Urinary bladder (tissue), 4 donors: ENCODE measurements around the gene ZFYVE28. TPM values are rescaled to one million over a fixed set of nuclear protein-coding genes. Genes with fewer than 3 reads are reported as not detected.

Source experiments
- DNase-seq: peaks from one replicate; pipeline ENCODE4 v3.0.0-alpha.2; 2015; ENCODE audit errors: extremely low spot score
- H3K27ac ChIP-seq: one replicate; pipeline ENCODE4 v1.5.1; 2013; ENCODE audit warnings: low read depth, mild to moderate bottlenecking, moderate library complexity
- H3K36me3 ChIP-seq: one replicate; pipeline ENCODE4 v1.6.1; 2013; ENCODE audit warnings: mild to moderate bottlenecking, moderate library complexity; ENCODE audit not compliant: insufficient read depth
- H3K4me1 ChIP-seq: one replicate; pipeline ENCODE4 v1.6.1; 2013; ENCODE audit warnings: mild to moderate bottlenecking, moderate library complexity; ENCODE audit not compliant: insufficient read depth
- H3K4me3 ChIP-seq: one replicate; pipeline ENCODE4 v1.5.1; 2013; ENCODE audit warnings: low read depth, low read length
- WGBS: extraction: QIAGEN DNeasy Blood & Tissue Kit; methylation state at CpG from one replicate; pipeline ENCODE4 v1.1.7; 2013; 5-methylcytosine and 5-hydroxymethylcytosine counted together
- polyA plus RNA-seq: library from polyadenylated mRNA; stranded (reverse); fragments of 200-250 nt; gene quantifications from one replicate; pipeline ENCODE4 v1.2.3, GENCODE V29; 2013
- total RNA-seq: library from RNA; depleted of rRNA; stranded (reverse); fragments of >200 nt; gene quantifications from one replicate; pipeline ENCODE4 v1.2.3, GENCODE V29; 2014
- donor health status: healthy with polysubstance abuse.
- donor health status: healthy.

Gene ZFYVE28
- total and polyA plus RNA-seq, 2 donors: 6.3 to 8.4 TPM

- no peaks in the 10 kb centered on the region for H3K36me3 ChIP-seq
- no peak overlapping the region for H3K4me3 ChIP-seq
- no peak overlapping the region for H3K27ac ChIP-seq
- WGBS: 70% methylated on average over 10 of the region's 10 CpGs
- no peaks in the 10 kb centered on the region for H3K4me1 ChIP-seq
- DNase-seq: no peak
Observed at GRCh38 chr4:2375427-2375826, 43.0 kb downstream of the ZFYVE28 start.

GRCh38 chr4:2373532-2373931 is 44.9 kb downstream of the ZFYVE28 start:
- WGBS: 80% methylated on average over 7 of the region's 7 CpGs
- no peak overlapping the region for H3K4me3 ChIP-seq
- no peak for DNase-seq
- no peak overlapping the region for H3K27ac ChIP-seq
- H3K36me3 ChIP-seq: no peaks in the 10 kb centered on the region
- no peaks in the 10 kb centered on the region for H3K4me1 ChIP-seq

GRCh38 chr4:2372488-2373030 is 45.9 kb downstream of the ZFYVE28 start:
- no peak overlapping the region for H3K4me3 ChIP-seq
- H3K27ac ChIP-seq: no peak overlapping the region
- DNase-seq: no peak
- H3K36me3 ChIP-seq: no peaks in the 10 kb centered on the region
- WGBS: 88% methylated on average over 14 of the region's 14 CpGs
- no peaks in the 10 kb centered on the region for H3K4me1 ChIP-seq

- WGBS: 73% methylated on average over 27 of the region's 27 CpGs
- H3K36me3 ChIP-seq: no peaks in the 10 kb centered on the region
- no peak for DNase-seq
- no peak overlapping the region for H3K4me3 ChIP-seq
- no peak overlapping the region for H3K27ac ChIP-seq
- H3K4me1 ChIP-seq: no peaks in the 10 kb centered on the region
Observed at GRCh38 chr4:2371765-2372487, 46.5 kb downstream of the ZFYVE28 start.

GRCh38 chr4:2370597-2371320 is 47.7 kb downstream of the ZFYVE28 start:
- DNase-seq: no peak
- no peaks in the 10 kb centered on the region for H3K4me1 ChIP-seq
- WGBS: 86% methylated on average over 26 of the region's 26 CpGs
- H3K27ac ChIP-seq: no peak overlapping the region
- H3K4me3 ChIP-seq: no peak overlapping the region
- no peaks in the 10 kb centered on the region for H3K36me3 ChIP-seq

DNA sequence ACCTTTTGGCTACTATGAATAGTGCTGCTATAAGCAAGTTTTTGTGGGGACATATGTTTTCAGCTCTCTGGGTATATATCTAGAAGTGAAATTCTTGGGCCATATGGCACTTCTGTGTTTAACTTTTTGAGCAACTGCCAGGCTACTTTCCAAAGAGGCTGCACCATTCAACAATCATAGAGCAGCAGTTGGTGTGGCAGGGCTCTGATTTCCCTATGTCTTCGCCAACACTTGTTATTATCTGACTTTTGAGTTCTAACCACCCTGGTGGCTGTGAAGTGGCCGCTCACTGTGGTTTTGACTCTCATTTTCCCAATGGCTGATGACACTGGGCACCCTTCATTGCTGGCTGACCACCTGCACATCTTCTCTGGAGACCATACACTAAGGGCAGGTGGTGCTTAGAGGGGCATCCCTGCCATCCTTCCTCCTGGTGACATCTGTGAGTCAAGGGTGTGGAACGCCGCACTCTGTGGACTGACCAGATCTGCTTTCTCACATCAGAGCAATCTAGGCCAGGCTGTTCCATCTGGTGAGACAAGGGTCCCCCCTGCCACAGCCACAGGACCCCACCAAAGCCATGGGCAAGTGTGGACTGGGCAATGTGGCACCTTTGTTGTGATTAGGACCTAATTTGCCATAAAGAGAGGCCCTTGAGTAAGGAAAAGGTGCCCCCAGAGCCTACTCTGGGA is 49.6 kb downstream of the ZFYVE28 start:
- Histone ChIP-seq H3K4me1 (peaks cover 2% of the 10 kb centered on the region), H3K36me3 (no peaks in the 10 kb centered on the region), H3K4me3 (no peak overlapping the region), H3K27ac (no peak overlapping the region)
- DNase-seq: no peak
- 98% methylated on average over 4 of the region's 4 CpGs for WGBS

GRCh38 chr4:2367626-2368025 is 50.8 kb downstream of the ZFYVE28 start:
- no peak for DNase-seq
- Histone ChIP-seq H3K27ac (no peak overlapping the region), H3K4me1 (peaks cover 2% of the 10 kb centered on the region), H3K36me3 (no peaks in the 10 kb centered on the region), H3K4me3 (no peak overlapping the region)
- WGBS: 87% methylated on average over 7 of the region's 7 CpGs

DNA sequence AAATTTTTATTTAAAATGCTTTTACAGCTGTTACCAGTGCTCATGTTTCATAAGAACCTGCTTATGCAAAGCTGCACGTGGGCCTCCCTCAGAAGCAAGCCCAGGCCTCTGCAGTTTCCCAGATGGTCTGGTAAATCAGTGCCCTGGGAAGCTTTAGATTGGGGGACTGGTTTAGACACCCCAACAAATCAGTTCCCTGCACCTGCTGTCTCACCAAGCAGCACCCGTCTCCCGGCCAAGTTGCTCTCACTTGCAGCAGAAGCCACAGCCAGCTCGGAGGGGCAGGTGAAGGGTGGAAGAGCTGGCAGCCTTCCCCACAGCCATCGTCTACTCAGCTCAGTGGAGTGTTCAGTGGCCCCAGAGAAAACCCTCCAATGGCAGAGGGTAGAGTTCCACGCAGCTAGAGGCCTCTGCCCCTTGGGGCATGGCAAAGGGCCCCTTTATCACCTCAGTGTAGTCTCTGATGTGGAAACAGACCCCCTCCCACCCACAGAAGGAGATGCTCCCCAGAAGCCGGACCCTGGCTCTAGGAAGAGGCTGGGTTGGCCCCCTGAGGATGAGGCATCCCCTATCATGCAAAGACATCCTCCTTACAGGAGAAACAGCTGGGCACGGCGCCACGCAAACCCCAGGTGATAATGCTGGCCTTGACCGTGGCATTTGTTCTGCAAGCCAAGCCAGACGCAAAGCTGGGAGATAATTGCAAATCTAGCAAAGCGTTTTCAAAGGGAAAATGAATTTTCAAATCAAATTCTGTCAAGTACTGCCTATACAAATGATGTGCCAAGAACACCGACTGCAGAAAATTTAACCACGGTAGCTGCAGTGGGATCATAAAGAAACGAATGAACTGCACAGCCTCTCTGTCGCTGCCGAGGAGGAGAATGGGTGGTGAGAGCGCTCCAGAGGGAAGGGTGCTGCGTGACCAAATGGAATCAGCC is 51.9 kb downstream of the ZFYVE28 start:
- no peak for DNase-seq
- Histone ChIP-seq H3K27ac (no peak overlapping the region), H3K36me3 (no peaks in the 10 kb centered on the region), H3K4me3 (no peak overlapping the region), H3K4me1 (peaks cover 3% of the 10 kb centered on the region)
- WGBS: 71% methylated on average over 20 of the region's 20 CpGs

DNA sequence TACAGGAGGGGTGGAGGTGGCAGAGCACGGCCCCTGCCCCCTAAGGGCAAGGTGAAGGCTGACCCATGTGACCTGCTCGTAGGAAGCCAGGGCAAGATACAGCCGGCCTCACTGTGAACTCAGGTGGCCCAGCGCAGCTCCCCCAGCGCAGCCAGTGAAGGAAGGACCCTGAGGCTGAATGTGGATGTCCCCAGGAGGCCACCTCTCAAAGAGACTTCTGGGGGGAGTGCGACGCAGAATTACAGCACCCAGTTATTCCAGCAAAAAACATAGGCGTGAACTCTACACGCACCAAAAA is 52.6 kb downstream of the ZFYVE28 start:
- 86% methylated on average over 9 of the region's 9 CpGs for WGBS
- no peak for DNase-seq
- H3K4me1 ChIP-seq: peaks cover 3% of the 10 kb centered on the region
- no peak overlapping the region for H3K4me3 ChIP-seq
- H3K36me3 ChIP-seq: no peaks in the 10 kb centered on the region
- H3K27ac ChIP-seq: no peak overlapping the region

- H3K4me3 ChIP-seq: peak overlapping the region; percentile 60
- H3K4me1 ChIP-seq: peaks cover 3% of the 10 kb centered on the region
- no peaks in the 10 kb centered on the region for H3K36me3 ChIP-seq
- no peak overlapping the region for H3K27ac ChIP-seq
- WGBS: 46% methylated on average over 41 of the region's 41 CpGs
- no peak for DNase-seq
Observed at GRCh38 chr4:2365054-2365912, 53.2 kb downstream of the ZFYVE28 start.

- Histone ChIP-seq H3K27ac (no peak overlapping the region), H3K4me3 (peak overlapping the region; percentile 60), H3K4me1 (peaks cover 3% of the 10 kb centered on the region), H3K36me3 (no peaks in the 10 kb centered on the region)
- no peak for DNase-seq
- WGBS: 25% methylated on average over 47 of the region's 47 CpGs
Observed at GRCh38 chr4:2364654-2365053, 53.8 kb downstream of the ZFYVE28 start.

DNA sequence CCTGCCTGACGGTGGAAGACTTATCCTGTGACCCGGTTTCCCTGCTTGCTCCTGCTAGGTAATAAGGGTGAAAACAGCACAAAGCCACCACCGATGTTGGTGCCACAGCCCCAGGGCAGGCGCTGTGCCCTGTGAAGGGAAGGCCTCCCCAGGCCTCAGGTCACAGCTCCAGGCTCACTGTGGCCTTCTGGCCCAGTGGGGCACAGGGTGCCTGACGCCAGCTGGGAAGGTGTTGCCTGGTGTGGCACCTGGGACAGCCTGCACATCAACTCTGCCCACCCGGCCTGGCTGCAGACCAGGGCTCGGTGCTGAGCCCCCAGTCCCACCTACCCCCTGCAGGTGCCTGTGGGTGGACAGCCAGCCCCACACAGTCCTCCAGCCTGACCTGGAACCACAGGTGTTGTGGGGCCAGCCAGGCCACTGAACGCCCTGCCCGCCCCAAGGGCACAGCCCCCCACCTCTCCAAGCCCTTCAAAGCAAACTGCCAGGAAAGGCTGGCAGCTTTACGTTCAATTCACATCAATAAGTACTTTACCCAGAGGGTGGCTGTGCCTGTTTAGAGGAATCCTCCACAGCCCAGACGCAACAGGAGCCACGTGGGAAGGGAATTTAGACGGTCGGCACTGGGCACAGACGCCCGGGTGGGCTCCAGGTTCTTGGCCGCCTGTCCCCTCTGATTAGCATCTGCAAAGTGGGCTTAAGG is 54.3 kb downstream of the ZFYVE28 start:
- no peak overlapping the region for H3K27ac ChIP-seq
- no peak for DNase-seq

More for the DNA sequence above, 54.3 kb downstream of the ZFYVE28 start:
- peak overlapping the region; percentile 60 for H3K4me3 ChIP-seq
- H3K36me3 ChIP-seq: no peaks in the 10 kb centered on the region
- H3K4me1 ChIP-seq: peaks cover 3% of the 10 kb centered on the region
- WGBS: 65% methylated on average over 17 of the region's 17 CpGs
